SK-N-SH treated with all-trans-retinoic acid at 6 μM for 48 hours (cell line): ENCODE results near the gene PLCH2.

Experiments used
- ATAC-seq: fragments of 200-7000 bp; cut with Tn5 transposase; 3 replicates; pipeline ENCODE4 v1.9.1; 2020; ENCODE audit warnings: mild to moderate bottlenecking, moderate library complexity
- ARNTL ChIP-seq: fragments of 450-650 bp; formaldehyde crosslinking; IDR thresholded peaks from 2 replicates; pipeline ENCODE4 v1.5.0; 2020; ENCODE audit warnings: low read depth, mild to moderate bottlenecking, moderate library complexity, borderline replicate concordance
- BACH2 ChIP-seq: fragments of 250-450 bp; sonication (Bioruptor Pico); IDR thresholded peaks from 2 replicates; pipeline ENCODE4 v1.9.0; 2021; ENCODE audit warnings: mild to moderate bottlenecking, borderline replicate concordance
- CREB5 ChIP-seq: fragments of 250-450 bp; sonication (Bioruptor Pico); IDR thresholded peaks from 2 replicates; pipeline ENCODE4 v1.5.1; 2020; ENCODE audit warnings: low read depth, mild to moderate bottlenecking, moderate library complexity
- CSDC2 ChIP-seq: fragments of 250-450 bp; sonication (Bioruptor Pico); IDR thresholded peaks from 2 replicates; pipeline ENCODE4 v1.5.0; 2020; ENCODE audit warnings: mild to moderate bottlenecking, moderate library complexity
- CSRNP3 ChIP-seq: fragments of 250-450 bp; sonication (Bioruptor Pico); IDR thresholded peaks from 2 replicates; pipeline ENCODE4 v1.5.1; 2021; ENCODE audit warnings: mild to moderate bottlenecking, moderate library complexity
- ESRRG ChIP-seq: fragments of 250-450 bp; sonication (Bioruptor Pico); IDR thresholded peaks from 2 replicates; pipeline ENCODE4 v1.6.1; 2021; ENCODE audit warnings: mild to moderate bottlenecking
- GLIS3 ChIP-seq: fragments of 250-450 bp; sonication (Bioruptor Pico); IDR thresholded peaks from 2 replicates; pipeline ENCODE4 v1.5.0; 2020; ENCODE audit warnings: mild to moderate bottlenecking, moderate library complexity
- ISL1 ChIP-seq: fragments of 250-450 bp; sonication (Bioruptor Pico); IDR thresholded peaks from 2 replicates; pipeline ENCODE4 v2.1.2; 2022; ENCODE audit warnings: mild to moderate bottlenecking, moderate library complexity
- OSR1 ChIP-seq: fragments of 250-450 bp; sonication (Bioruptor Pico); IDR thresholded peaks from 2 replicates; pipeline ENCODE4 v1.8.0; 2022; ENCODE audit warnings: moderate library complexity, mild to moderate bottlenecking, inconsistent platforms
- PATZ1 ChIP-seq: fragments of 250-450 bp; sonication (Bioruptor Pico); IDR thresholded peaks from 2 replicates; pipeline ENCODE4 v1.8.0; 2020; ENCODE audit warnings: mild to moderate bottlenecking, moderate library complexity, borderline replicate concordance
- POU6F1 ChIP-seq: fragments of 250-450 bp; sonication (Bioruptor Pico); IDR thresholded peaks from 2 replicates; pipeline ENCODE4 v1.8.0; 2021; ENCODE audit warnings: low read depth, mild to moderate bottlenecking, moderate library complexity, borderline replicate concordance
- RARB ChIP-seq: fragments of 250-450 bp; sonication (Bioruptor Pico); IDR thresholded peaks from 2 replicates; pipeline ENCODE4 v1.8.0; 2021; ENCODE audit warnings: mild to moderate bottlenecking, moderate library complexity
- SNAI2 ChIP-seq: fragments of 250-450 bp; sonication (Bioruptor Pico); IDR thresholded peaks from 2 replicates; pipeline ENCODE4 v1.5.0; 2020; ENCODE audit warnings: mild to moderate bottlenecking, moderate library complexity
- TCF4 ChIP-seq: fragments of 250-450 bp; sonication (Bioruptor Pico); IDR thresholded peaks from 2 replicates; pipeline ENCODE4 v1.8.0; 2021; ENCODE audit warnings: mild to moderate bottlenecking, moderate library complexity, borderline replicate concordance
- TOX ChIP-seq: fragments of 250-450 bp; sonication (Bioruptor Pico); IDR thresholded peaks from 2 replicates; pipeline ENCODE4 v1.8.0; 2021; ENCODE audit warnings: mild to moderate bottlenecking, moderate library complexity, borderline replicate concordance
- ZC3H10 ChIP-seq: fragments of 250-450 bp; sonication (Bioruptor Pico); IDR thresholded peaks from 2 replicates; pipeline ENCODE4 v1.5.1; 2021; ENCODE audit warnings: mild to moderate bottlenecking, moderate library complexity
- ZFP3 ChIP-seq: fragments of 250-450 bp; sonication (Bioruptor Pico); IDR thresholded peaks from 2 replicates; pipeline ENCODE4 v1.5.0; 2020; ENCODE audit warnings: mild to moderate bottlenecking, moderate library complexity
- ZFP30 ChIP-seq: fragments of 450-650 bp; formaldehyde crosslinking; IDR thresholded peaks from 2 replicates; pipeline ENCODE4 v1.5.0; 2022; ENCODE audit warnings: mild to moderate bottlenecking, moderate library complexity
- ZNF565 ChIP-seq: fragments of 450-650 bp; formaldehyde crosslinking; conservative IDR thresholded peaks from 2 replicates; pipeline ENCODE4 v1.5.0; 2020; ENCODE audit warnings: low read depth, mild to moderate bottlenecking, moderate library complexity
- ZNF70 ChIP-seq: fragments of 450-650 bp; formaldehyde crosslinking; IDR thresholded peaks from 2 replicates; pipeline ENCODE4 v1.5.0; 2020; ENCODE audit warnings: mild to moderate bottlenecking, moderate library complexity
- ZNF8 ChIP-seq: fragments of 450-650 bp; formaldehyde crosslinking; IDR thresholded peaks from 2 replicates; pipeline ENCODE4 v1.5.0; 2020; ENCODE audit warnings: mild to moderate bottlenecking, moderate library complexity

The PLCH2 gene

GRCh38 chr1:2441746-2442145 lies 34.3 kb upstream of the PLCH2 start:
- TF ChIP-seq POU6F1 (CRISPR knock-in tag) = no peak
- no peak for TF ChIP-seq ZNF8 (CRISPR knock-in tag)
- TF ChIP-seq OSR1 (CRISPR knock-in tag) = no peak
- TF ChIP-seq SNAI2 (CRISPR knock-in tag) = no peak
- no peak for TF ChIP-seq ARNTL
- TF ChIP-seq CREB5 (CRISPR knock-in tag) = no peak
- TF ChIP-seq PATZ1 (CRISPR knock-in tag) = no peak
- TF ChIP-seq ZC3H10 (CRISPR knock-in tag) = no peak
- TF ChIP-seq ESRRG (CRISPR knock-in tag) = no peak
- no peak for TF ChIP-seq CSRNP3 (CRISPR knock-in tag)
- no peak for TF ChIP-seq ZFP3 (CRISPR knock-in tag)
- no peak; the same call in 2 of the 3 replicates for ATAC-seq

GRCh38 chr1:2442661-2443060 lies 33.4 kb upstream of the PLCH2 start:
- TF ChIP-seq ZC3H10 (CRISPR knock-in tag) = no peak
- TF ChIP-seq ZNF8 (CRISPR knock-in tag) = no peak
- TF ChIP-seq CSRNP3 (CRISPR knock-in tag) = no peak
- TF ChIP-seq, all 23 proteins: peak for 0
- no peak for ATAC-seq

GRCh38 chr1:2443277-2444137 lies 32.6 kb upstream of the PLCH2 start:
- ATAC-seq = no peak; the same call in 2 of the 3 replicates

GRCh38 chr1:2444138-2444591 lies 31.9 kb upstream of the PLCH2 start:
- TF ChIP-seq ARNTL = no peak
- TF ChIP-seq ZFP3 (CRISPR knock-in tag) = no peak
- TF ChIP-seq ISL1 = no peak
- TF ChIP-seq RARB (CRISPR knock-in tag) = no peak
- no peak for TF ChIP-seq CSRNP3 (CRISPR knock-in tag)
- TF ChIP-seq CREB5 (CRISPR knock-in tag) = no peak
- TF ChIP-seq CSDC2 (CRISPR knock-in tag) = no peak
- no peak for TF ChIP-seq ZNF8 (CRISPR knock-in tag)
- no peak for TF ChIP-seq BACH2
- no peak for TF ChIP-seq TCF4
- TF ChIP-seq TOX (CRISPR knock-in tag) = no peak
- TF ChIP-seq ZNF70 (CRISPR knock-in tag) = no peak
- no peak for TF ChIP-seq GLIS3 (CRISPR knock-in tag)
- TF ChIP-seq OSR1 (CRISPR knock-in tag) = no peak
- no peak for TF ChIP-seq SNAI2 (CRISPR knock-in tag)
- TF ChIP-seq ZFP30 (CRISPR knock-in tag) = no peak
- TF ChIP-seq ZNF565 (CRISPR knock-in tag) = no peak
- ATAC-seq = no peak

More at GRCh38 chr1:2443277-2444137, 32.6 kb upstream of the PLCH2 start:
- TF ChIP-seq ISL1 = no peak
- TF ChIP-seq, all 23 proteins: peak for 0
